D721Med (cell line): ENCODE measurements around the gene IL17RE.
A peak's percentile ranks its signal among the peaks of the same experiment; 100 is the strongest.

ENCODE experiments used
- DNase-seq: peaks from one replicate; pipeline ENCODE4 v3.0.0; 2011; ENCODE audit warnings: low spot score; ENCODE audit not compliant: insufficient read length
- FAIRE-seq: peaks from 2 replicates; lab custom pipeline; 2011; peaks lifted over from hg19 to GRCh38; lab: Jason Lieb, UNC
- CTCF ChIP-seq: IDR thresholded peaks from 2 replicates; pipeline ENCODE4 v1.5.1; 2012; ENCODE audit warnings: mild to moderate bottlenecking, control low read depth; ENCODE audit not compliant: insufficient read depth; ENCODE audit errors: missing control alignments

Gene IL17RE

GRCh38 chr3:9916734-9917680 is 14.4 kb downstream of the IL17RE start, which contains the start of gene IL17RC:
TSS of gene IL17RC (plus strand) at chr3:9917098. CDS start at chr3:9917316, 218 bp downstream.
- DNase-seq (no peak), FAIRE-seq (no peak)
- TF ChIP-seq CTCF = no peak

GRCh38 chr3:9917820-9918219 is 15.2 kb downstream of the IL17RE start:
- DNase-seq (no peak), FAIRE-seq (no peak)
- TF ChIP-seq CTCF = no peak

GRCh38 chr3:9918261-9919038 is 15.8 kb downstream of the IL17RE start:
- DNase-seq (no peak), FAIRE-seq (no peak)
- TF ChIP-seq CTCF = no peak

- no peak for TF ChIP-seq CTCF
- DNase-seq (no peak), FAIRE-seq (no peak)
Observed at GRCh38 chr3:9928158-9928557, 25.5 kb downstream of the IL17RE start.

- FAIRE-seq = no peak
- no peak for DNase-seq
- TF ChIP-seq CTCF = peak; percentile 9
Observed at GRCh38 chr3:9930804-9931418, 28.3 kb downstream of the IL17RE start.

- FAIRE-seq (no peak), DNase-seq (no peak)
- TF ChIP-seq CTCF = no peak
Observed at GRCh38 chr3:9932535-9932842, 29.8 kb downstream of the IL17RE start.
